ENCODE measurements around the gene TMEM255A.

The TMEM255A gene

GRCh38 chrX:120264341-120264740 is 46.9 kb downstream of the TMEM255A start:
- DNase-seq (ENCODE audit: low spot score) = peak; percentile 34

- DNase-seq (ENCODE audit: low spot score) = peak; percentile 21
Observed at GRCh38 chrX:120262859-120263708, 48.2 kb downstream of the TMEM255A start.

DNA sequence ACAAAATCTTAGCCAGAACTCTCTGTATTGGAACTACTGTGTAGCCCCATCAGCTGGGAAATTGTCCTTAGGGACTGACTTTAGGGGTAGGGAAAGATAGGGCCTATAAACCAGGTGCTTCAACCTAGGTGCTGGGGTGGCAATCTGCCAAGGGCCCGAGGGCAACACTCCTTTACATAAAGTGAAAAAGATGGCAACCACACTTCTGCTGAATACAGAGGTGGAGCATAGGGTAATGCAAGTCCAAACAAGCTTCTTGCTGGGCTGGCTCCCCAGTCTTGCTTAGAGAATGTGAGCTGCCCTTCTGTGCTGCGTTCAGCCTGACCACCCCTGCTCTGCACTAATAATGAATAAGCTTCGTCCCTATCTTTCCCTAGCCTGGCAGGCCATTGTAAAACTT is 50.9 kb downstream of the TMEM255A start:
- no peak for DNase-seq (ENCODE audit: low spot score)

DNA sequence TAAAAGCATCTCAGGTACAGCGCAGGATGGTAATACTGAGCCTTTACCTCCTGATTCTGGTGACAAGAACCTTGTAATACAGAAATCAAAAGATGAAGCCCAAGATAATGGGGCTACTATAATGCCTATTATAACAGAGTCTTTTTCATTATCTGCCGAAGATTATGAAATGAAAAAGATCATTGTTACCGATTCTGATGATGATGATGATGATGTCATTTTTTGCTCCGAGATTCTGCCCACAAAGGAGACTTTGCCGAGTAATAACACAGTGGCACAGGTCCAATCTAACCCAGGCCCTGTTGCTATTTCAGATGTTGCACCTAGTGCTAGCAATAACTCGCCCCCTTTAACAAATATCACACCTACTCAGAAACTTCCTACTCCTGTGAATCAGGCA is 57.5 kb downstream of the TMEM255A start:
- DNase-seq (ENCODE audit: low spot score) = no peak

GRCh38 chrX:120251471-120252011 is 59.7 kb downstream of the TMEM255A start:
- DNase-seq (ENCODE audit: low spot score) = peak; percentile 24

DNA sequence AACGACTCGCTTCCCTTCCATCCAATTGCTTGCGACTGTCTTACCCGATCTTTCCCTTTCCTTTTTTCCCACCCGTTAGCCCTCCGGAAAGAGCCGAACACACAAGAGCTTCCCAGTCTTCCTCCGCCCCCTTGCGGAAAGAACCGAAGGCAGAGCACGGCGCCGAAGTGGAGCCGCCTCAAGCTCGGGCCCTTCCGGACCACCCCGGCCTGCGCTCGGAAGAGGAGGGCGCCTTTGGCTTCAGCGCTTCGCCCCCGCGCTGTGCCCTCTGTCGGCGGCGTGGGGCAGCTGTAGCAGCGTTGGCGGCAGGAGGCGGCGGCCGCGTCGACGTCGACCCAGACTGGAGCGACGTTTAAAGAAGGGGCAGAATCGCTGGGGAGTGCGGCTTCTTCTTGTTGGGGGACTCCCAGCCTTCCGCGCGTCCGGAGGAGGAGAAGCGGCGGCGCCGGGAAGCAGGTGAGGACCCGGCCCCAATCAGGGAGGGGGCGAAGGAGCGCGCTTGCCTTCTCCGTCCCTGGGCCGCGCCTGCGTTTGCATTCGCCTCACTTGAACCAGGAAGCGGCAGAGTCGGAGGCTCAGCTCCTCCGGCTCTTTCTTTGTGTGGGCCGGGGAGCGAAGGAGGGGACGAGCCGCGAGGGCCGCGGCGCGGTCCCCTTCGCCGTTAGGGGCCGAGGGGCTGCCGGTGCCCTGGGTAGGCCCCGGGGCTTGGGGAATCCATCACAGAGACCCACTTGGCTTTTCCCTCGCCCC is 60.6 kb downstream of the TMEM255A start, which contains the start of gene ZBTB33:
ZBTB33 (plus strand) TSS at position 291 of the 750 bp plus-strand sequence. CDS start 2,604 bp downstream, outside the sequence.
- peak; percentile 89 for DNase-seq (ENCODE audit: low spot score)

DNA sequence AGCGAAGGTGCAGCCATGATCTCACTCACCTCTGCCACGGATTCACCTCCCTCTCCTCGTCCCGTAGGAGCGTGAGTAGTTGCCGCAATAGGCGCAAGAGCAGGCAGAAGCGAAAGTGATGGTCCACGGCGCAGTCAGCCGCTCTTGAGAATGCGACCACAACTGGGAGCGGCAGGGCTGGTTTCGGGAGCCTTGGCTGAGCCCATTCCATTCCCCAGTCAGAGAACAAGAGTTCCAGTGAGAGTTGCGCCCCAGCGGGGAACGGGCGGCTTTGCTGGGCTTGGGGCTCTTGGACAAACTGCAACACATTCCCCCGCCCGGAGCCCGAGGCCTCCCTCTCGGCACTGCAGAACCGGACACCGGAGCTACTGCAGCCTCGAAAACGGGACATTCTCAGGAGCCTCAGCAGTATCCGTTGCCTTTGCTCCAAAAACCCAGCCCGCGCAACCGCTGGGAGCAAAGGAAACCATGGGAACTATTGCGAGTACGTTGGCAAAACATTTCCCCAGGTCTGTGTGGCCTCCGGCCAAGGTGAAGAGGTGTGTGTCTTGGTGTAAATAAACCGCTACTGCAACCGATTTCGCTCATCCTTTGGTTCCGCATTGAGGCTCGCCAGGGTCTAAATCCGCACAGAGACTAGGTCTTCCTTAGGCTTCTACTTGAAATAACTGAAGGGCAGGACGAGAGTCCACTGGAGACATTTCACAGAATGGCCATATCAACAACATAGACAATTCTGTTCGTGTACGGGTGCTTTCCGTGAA is 66.3 kb downstream of the TMEM255A start:
- DNase-seq (ENCODE audit: low spot score) = peak; percentile 64

DNA sequence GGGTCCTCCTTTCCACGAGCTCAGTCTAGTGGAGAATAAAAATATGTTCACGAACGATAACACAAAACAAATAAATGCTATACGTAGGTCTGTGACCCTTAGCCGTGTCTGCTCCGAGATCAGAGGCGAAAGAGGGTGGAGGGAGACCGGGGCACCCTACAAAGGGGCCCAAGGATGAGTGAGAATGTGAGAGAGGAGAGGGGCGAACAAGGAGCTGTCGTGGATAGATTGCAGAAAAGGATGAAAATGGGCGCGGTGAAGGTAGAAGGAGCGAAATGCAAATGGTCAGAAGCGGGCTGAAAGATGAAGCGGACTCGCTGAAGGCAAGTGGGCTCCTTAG is 66.9 kb downstream of the TMEM255A start:
- no peak for DNase-seq (ENCODE audit: low spot score)

GRCh38 chrX:120242813-120243212 is 68.4 kb downstream of the TMEM255A start:
- DNase-seq (ENCODE audit: low spot score) = no peak

DNA sequence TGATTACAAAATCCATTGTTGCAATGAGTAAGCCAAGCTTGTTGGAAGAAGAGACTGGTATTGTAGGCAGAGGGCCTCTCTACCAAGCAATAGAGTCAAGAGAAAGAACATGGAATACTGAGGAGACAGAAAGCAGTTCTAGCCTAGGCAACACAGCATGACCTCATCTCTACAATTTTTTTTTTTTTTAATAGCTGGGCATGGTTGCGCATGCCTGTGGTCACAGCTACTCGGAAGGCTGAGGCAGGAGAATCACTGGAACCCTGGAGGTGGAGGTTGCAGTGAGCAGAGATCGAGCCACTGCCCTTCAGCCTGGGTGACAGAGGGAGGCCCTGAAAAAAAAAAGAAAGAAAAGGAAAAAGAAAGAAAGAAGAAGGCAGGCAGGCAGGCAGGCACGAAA is 72.3 kb downstream of the TMEM255A start:
- DNase-seq (ENCODE audit: low spot score) = no peak

GRCh38 chrX:120236687-120237479 is 74.4 kb downstream of the TMEM255A start:
- DNase-seq (ENCODE audit: low spot score) = no peak

GRCh38 chrX:120235284-120235683 is 76.0 kb downstream of the TMEM255A start:
- no peak for DNase-seq (ENCODE audit: low spot score)

DNA sequence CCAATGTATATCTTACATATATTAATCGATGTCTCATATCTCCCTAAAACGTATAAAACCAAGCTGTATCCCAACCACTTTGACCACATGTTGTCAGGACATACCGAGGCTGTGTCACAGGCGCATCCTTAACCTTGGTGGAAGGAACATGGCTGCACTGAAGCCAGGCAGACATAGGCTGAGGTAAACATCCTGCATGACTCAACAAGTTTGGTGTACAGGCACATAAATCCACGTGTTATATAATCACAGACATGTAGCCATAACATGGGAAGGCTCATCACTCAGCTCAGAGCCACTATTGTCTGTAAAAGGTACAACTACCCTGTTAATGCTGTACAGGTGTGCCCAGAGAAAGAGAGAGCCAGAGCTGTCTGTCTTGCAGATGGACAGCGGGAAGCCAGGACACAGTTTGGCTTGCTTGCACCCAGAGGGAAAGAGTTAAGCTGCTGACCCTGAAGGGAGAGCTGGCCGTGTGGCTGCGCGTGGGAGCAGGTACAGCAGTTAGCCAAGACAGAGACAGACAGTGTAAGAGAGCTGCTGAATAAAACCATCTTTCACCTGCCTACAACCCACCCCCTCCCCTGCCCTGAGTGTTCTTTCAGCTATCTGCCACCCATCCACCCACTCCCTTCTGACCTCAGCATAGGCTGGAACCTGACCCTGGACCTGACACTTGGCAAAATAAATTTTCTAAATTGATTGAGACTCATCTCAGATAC is 82.9 kb downstream of the TMEM255A start:
- DNase-seq (ENCODE audit: low spot score) = no peak

DNA sequence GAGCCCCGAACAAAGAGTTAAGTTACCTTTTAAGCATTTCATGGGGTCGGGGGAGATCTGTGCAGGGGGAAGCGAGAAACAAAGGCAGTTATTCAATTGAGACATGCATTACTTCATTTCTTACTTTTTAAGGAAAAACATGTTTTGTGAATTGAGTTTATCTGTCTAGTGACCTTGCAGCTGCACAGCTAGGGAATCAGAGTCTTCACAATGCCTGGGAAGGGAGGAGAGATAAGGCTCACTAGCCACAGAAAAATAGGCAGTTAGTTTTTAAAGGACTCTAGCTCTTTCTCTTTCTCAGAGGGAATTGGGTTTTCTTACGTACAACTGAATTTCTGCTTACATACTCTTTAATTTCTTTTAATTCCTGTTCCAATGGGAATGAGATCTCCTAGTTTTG is 86.9 kb downstream of the TMEM255A start:
- DNase-seq (ENCODE audit: low spot score) = no peak

- no peak for DNase-seq (ENCODE audit: low spot score)
Observed at GRCh38 chrX:120223374-120223773, 87.9 kb downstream of the TMEM255A start.

DNA sequence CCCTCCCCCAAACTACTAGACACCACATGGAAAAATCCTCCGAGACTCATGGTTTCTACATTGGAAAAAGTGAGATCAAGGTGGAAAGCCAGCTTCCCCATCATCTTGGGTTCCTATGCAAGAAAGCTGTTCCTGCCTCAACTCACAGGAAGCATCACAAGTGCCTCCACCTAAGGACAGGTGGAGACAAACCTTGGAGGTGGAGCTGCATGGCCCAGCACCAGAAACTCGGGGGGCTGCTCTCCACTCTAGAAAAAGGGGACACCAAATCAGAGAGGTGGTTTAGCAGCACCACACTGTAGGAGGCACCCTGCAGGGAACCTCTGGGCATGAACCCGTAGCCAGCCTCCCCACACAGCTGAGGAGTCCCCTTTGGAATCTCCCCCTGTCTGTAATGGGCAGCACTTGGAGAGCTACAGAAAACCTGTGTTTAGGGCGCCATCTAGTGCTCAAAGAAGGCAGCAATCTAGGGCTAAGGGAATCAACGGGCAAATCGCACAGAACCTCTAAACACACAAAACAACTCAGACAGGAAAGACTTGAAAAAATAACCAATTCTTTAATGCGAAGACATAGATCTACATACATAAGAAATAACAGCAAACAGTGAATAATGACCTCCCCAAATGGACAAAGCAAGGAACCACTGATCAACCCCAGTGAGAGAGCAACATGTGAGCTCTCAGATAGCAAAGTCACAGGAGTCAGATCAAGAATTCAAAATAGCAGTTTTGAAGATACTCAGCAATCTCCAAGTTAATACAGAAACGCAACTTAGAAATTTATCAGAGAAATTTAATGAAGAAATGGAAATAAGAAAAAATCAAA is 97.6 kb downstream of the TMEM255A start:
- DNase-seq (ENCODE audit: low spot score) = peak; percentile 56
